ENCODE data around the gene UBA5.
A peak's percentile ranks its signal among the peaks of the same experiment; 100 is the strongest.

- peak; percentile 63 to 79 (median 70) for TF ChIP-seq CTCF (IDR thresholded peaks at IDR 0.05)
- no peak for TF ChIP-seq POLR2A (IDR thresholded peaks at IDR 0.05)
- TF ChIP-seq EP300 (IDR thresholded peaks at IDR 0.05), result no peak
- TF ChIP-seq POLR2AphosphoS5 (IDR thresholded peaks at IDR 0.05), result no peak
Measured at GRCh38 chr3:132641837-132642538, 18.1 kb upstream of the UBA5 start.

All from upper lobe of left lung (tissue), 4 donors.